Measurements from ENCODE around the gene HS3ST5. TPM values are rescaled to one million over a fixed set of nuclear protein-coding genes. Genes with fewer than 3 reads are reported as not detected.
"Not testable (repeated sequence)": the region's sequence is repeated elsewhere in the genome, so short reads cannot be mapped to it uniquely, and the experiment has no call there.

Gene HS3ST5
- total RNA-seq, 5 donors from 2014 or later (not counting 1 experiment from before 2014, with no cell fraction given): not detected

DNA sequence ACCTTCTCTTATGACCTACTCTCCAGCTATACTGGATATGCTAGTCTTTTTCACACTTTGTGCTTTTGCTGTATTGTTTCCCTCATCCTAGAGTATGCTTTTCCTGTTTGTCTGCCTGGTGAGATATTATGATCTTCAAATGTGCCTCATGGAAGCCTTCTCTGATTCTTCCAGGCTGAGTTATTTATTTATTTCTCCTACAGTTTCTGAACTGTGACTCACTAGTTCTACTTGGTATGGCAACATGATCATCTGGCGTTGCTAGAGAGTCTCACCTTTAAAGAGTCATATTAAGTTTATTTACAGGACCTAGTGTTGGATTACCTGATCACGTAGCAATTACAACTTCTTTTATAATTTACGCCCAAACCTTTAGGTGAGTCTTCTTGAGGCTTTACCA, 290.7 kb downstream of the HS3ST5 start:
- DNase-seq: no peak
- Histone ChIP-seq H3K9me3 (no peaks in the 10 kb centered on the region), H3K27me3 (replicated peaks in 1 of 2; ENCODE audit: control insufficient read depth in 2 of 2, extremely low read depth in 1 of 2, insufficient read depth in 2 of 2, low read length in 1 of 2) (no peaks in the 10 kb centered on the region), H3K4me1 (ENCODE audit: control insufficient read depth in 1 of 2, extremely low read depth in 1 of 2, insufficient read depth in 2 of 2, low read length in 2 of 2) (no peaks in the 10 kb centered on the region), H3K27ac (ENCODE audit: low read length) (no peak overlapping the region), H3K4me3 (ENCODE audit: control insufficient read depth in 1 of 2, extremely low read depth in 1 of 2, low read length in 1 of 2) (no peak overlapping the region), H3K36me3 (ENCODE audit: control insufficient read depth in 2 of 2, extremely low read depth in 1 of 2, insufficient read depth in 1 of 2, low read length in 1 of 2) (no peaks in the 10 kb centered on the region)
- ChIA-PET CTCF (interaction anchor here in 1 of 2 donors (0.7 kb wide), 1 partner anchor 177 kb away, joined by 4 read pairs; no protein-coding TSS in a partner anchor), POLR2A (no interaction called here)
- Mint-ChIP-seq H3K4me3 (no peak overlapping the region), H3K27ac (no peak overlapping the region), H3K4me1 (no peaks in the 10 kb centered on the region), H3K9me3 (peaks cover 0 to 4% (median 0%) of the 10 kb centered on the region in 3 donors), H3K36me3 (no peaks in the 10 kb centered on the region), H3K27me3 (peaks cover 0 to 3% of the 10 kb centered on the region in 2 donors)
- WGBS (ENCODE audit: insufficient coverage): no CpG with 5 or more reads among the region's 3 CpGs
- ATAC-seq (replicated peaks in 1 of 4): no peak

DNA sequence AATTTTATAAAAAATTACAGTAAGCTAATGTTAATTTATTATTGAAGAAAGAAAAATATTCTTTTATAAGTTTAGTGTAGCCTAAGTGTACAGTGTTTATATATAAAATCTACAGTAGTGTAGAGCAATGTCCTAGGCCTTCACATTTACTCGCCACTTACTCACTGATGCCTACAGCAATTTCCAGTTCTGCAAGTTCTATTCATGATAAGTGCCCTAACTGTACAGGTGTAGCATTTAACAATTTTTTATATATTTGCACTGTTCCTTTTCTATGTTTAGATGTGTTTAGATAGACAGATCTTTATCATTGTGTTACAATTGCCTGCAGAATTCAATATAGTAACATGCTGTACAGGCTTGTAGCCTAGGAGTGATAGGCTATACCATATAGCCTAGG, 291.8 kb downstream of the HS3ST5 start:
- H3K4me3 Mint-ChIP-seq: no peak overlapping the region
- Histone ChIP-seq H3K27me3 (replicated peaks in 1 of 2; ENCODE audit: control insufficient read depth in 2 of 2, extremely low read depth in 1 of 2, insufficient read depth in 2 of 2, low read length in 1 of 2) (no peaks in the 10 kb centered on the region), H3K4me3 (ENCODE audit: control insufficient read depth in 1 of 2, extremely low read depth in 1 of 2, low read length in 1 of 2) (no peak overlapping the region), H3K4me1 (ENCODE audit: control insufficient read depth in 1 of 2, extremely low read depth in 1 of 2, insufficient read depth in 2 of 2, low read length in 2 of 2) (no peaks in the 10 kb centered on the region), H3K36me3 (ENCODE audit: control insufficient read depth in 2 of 2, extremely low read depth in 1 of 2, insufficient read depth in 1 of 2, low read length in 1 of 2) (no peaks in the 10 kb centered on the region), H3K9me3 (no peaks in the 10 kb centered on the region), H3K27ac (ENCODE audit: low read length) (no peak overlapping the region)
- no peak overlapping the region for H3K27ac Mint-ChIP-seq
- H3K36me3 Mint-ChIP-seq: no peaks in the 10 kb centered on the region
- H3K9me3 Mint-ChIP-seq: peaks cover 0 to 4% (median 0%) of the 10 kb centered on the region in 3 donors
- ChIA-PET CTCF (no interaction called here), POLR2A (no interaction called here)
- no peak for DNase-seq
- no CpG with 5 or more reads among the region's 1 CpG for WGBS (ENCODE audit: insufficient coverage)
- H3K4me1 Mint-ChIP-seq: no peaks in the 10 kb centered on the region
- no peak for ATAC-seq (replicated peaks in 1 of 4)
- peaks cover 0 to 3% of the 10 kb centered on the region in 2 donors for H3K27me3 Mint-ChIP-seq

DNA sequence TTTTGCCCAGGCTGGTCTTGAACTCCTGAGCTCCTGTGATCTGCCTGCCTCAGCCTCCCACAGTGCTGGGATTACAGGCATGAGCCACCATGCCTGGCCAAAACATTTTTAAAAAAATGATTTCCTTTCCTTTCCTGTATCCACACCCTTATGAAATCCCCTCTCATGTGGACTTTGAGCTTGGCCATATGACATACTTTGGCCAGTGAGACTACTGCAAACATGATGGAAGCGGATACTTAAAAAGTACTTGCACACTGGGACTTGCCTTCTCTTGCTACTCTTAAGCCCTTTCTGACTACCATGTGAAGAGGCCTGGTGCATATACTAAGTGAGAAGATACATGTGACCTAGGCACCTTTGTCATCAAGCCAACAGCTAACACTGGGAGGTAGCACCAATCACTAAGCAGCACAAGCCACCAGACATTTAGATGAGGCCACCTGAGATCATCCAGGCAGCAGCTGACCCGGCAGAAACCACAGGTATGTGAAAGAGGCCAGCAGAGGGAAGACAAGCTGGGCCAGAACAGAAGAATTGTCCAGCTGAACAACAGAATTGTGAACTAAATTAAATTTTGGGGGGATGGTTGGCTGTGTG, 293.4 kb downstream of the HS3ST5 start:
- Histone ChIP-seq H3K27me3 (replicated peaks in 1 of 2; ENCODE audit: control insufficient read depth in 2 of 2, extremely low read depth in 1 of 2, insufficient read depth in 2 of 2, low read length in 1 of 2) (no peaks in the 10 kb centered on the region), H3K36me3 (ENCODE audit: control insufficient read depth in 2 of 2, extremely low read depth in 1 of 2, insufficient read depth in 1 of 2, low read length in 1 of 2) (no peaks in the 10 kb centered on the region), H3K9me3 (no peaks in the 10 kb centered on the region), H3K4me3 (ENCODE audit: control insufficient read depth in 1 of 2, extremely low read depth in 1 of 2, low read length in 1 of 2) (no peak overlapping the region), H3K27ac (ENCODE audit: low read length) (no peak overlapping the region), H3K4me1 (ENCODE audit: control insufficient read depth in 1 of 2, extremely low read depth in 1 of 2, insufficient read depth in 2 of 2, low read length in 2 of 2) (no peaks in the 10 kb centered on the region)
- whole genome bisulfite sequencing (ENCODE audit: insufficient coverage): 71% methylated on average over 1 of the region's 2 CpGs
- ChIA-PET POLR2A (interaction anchor here in 1 of 2 donors (0.6 kb wide), 1 partner anchor 9 kb away, joined by 4 read pairs; no protein-coding TSS in a partner anchor), CTCF (interaction anchor here in 1 of 2 donors (0.6 kb wide), 1 partner anchor 1641 kb away, joined by 3 read pairs; no protein-coding TSS in a partner anchor)
- Mint-ChIP-seq H3K9me3 (peaks cover 0 to 4% (median 0%) of the 10 kb centered on the region in 3 donors), H3K4me3 (no peak overlapping the region), H3K27ac (no peak overlapping the region), H3K36me3 (no peaks in the 10 kb centered on the region), H3K4me1 (no peaks in the 10 kb centered on the region), H3K27me3 (peaks cover 1 to 6% of the 10 kb centered on the region in 2 donors)
- DNase-seq: no peak
- no peak for ATAC-seq (replicated peaks in 1 of 4)

DNA sequence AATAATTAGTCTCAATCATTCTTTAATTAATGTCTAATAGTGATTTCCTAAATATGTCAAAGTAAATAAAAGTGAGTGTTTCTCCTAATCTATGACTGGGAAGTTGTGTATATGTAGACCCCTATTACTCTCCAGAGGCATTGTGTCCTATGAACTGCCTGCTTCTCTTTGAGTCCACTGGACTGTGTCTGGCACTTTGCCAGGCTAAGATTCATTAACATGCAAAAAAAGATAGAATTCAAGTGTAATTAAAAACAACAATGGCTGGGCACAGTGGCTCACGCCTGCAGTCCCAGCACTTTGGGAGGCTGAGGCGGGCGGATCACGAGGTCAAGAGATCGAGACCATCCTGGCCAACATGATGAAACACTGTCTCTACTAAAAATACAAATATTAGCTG, 298.3 kb downstream of the HS3ST5 start:
- H3K9me3 Mint-ChIP-seq; ATAC-seq (replicated peaks in 1 of 4); H3K27ac Mint-ChIP-seq; H3K9me3 ChIP-seq; POLR2A ChIA-PET; H3K4me3 ChIP-seq (ENCODE audit: control insufficient read depth in 1 of 2, extremely low read depth in 1 of 2, low read length in 1 of 2); H3K27me3 Mint-ChIP-seq; H3K36me3 ChIP-seq (ENCODE audit: control insufficient read depth in 2 of 2, extremely low read depth in 1 of 2, insufficient read depth in 1 of 2, low read length in 1 of 2); DNase-seq; CTCF ChIA-PET; H3K4me1 Mint-ChIP-seq; H3K4me3 Mint-ChIP-seq; H3K27ac ChIP-seq (ENCODE audit: low read length); H3K36me3 Mint-ChIP-seq; H3K4me1 ChIP-seq (ENCODE audit: control insufficient read depth in 1 of 2, extremely low read depth in 1 of 2, insufficient read depth in 2 of 2, low read length in 2 of 2); H3K27me3 ChIP-seq (replicated peaks in 1 of 2; ENCODE audit: control insufficient read depth in 2 of 2, extremely low read depth in 1 of 2, insufficient read depth in 2 of 2, low read length in 1 of 2): not testable (repeated sequence)
- no CpG with 5 or more reads among the region's 5 CpGs for WGBS (ENCODE audit: insufficient coverage)

DNA sequence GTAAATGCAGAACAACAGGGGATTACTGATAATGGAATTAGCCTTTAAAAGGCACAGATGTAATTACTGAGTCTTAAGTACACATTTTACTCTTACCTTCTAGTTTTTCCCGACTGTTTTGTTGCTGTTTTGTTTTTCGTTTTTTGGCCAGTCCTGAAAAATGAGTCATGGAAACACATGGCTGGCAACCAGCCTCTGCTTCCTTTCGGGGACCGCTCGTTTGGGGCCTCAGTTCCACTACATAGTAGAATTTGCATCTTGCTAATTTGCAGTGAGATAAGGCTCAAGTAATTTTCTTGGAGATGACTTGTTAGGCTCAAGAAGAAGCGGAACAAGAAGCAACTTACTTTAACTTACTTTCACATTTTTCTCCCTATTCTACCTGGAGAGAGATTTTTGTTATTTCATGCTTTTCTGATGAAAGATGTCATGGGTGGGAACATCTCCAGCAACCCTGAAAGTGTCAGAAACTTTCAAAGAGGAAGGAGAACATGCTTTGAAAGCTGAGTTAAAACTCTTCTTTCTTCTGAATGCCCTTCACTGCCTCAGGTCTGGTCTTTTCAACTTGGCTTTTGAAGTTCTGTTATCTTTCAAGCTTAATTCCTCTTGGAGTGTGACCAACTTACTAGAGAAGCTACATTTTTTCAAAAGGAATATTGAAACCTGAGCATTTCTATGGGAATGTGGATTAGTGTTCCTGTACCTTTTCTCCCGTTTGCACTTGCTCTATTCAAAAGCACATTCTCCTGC, 300.4 kb downstream of the HS3ST5 start:
- H3K9me3 ChIP-seq: no peaks in the 10 kb centered on the region
- H3K4me1 ChIP-seq (ENCODE audit: control insufficient read depth in 1 of 2, extremely low read depth in 1 of 2, insufficient read depth in 2 of 2, low read length in 2 of 2): no peaks in the 10 kb centered on the region
- no peak overlapping the region for H3K27ac ChIP-seq (ENCODE audit: low read length)
- Mint-ChIP-seq H3K4me3 (no peak overlapping the region), H3K4me1 (no peaks in the 10 kb centered on the region), H3K27ac (no peak overlapping the region), H3K36me3 (no peaks in the 10 kb centered on the region), H3K9me3 (no peaks in the 10 kb centered on the region), H3K27me3 (peaks cover 2 to 3% of the 10 kb centered on the region in 2 donors)
- ATAC-seq (replicated peaks in 1 of 4): no peak
- H3K27me3 ChIP-seq (replicated peaks in 1 of 2; ENCODE audit: control insufficient read depth in 2 of 2, extremely low read depth in 1 of 2, insufficient read depth in 2 of 2, low read length in 1 of 2): no peaks in the 10 kb centered on the region
- CTCF ChIA-PET: interaction anchor here (0.5 to 0.6 kb wide), 3 partner anchors 14 to 69 kb away, joined by 3 to 4 read pairs (median 3); no protein-coding TSS in a partner anchor
- POLR2A ChIA-PET: no interaction called here
- no peak for DNase-seq
- no peak overlapping the region for H3K4me3 ChIP-seq (ENCODE audit: control insufficient read depth in 1 of 2, extremely low read depth in 1 of 2, low read length in 1 of 2)
- no CpG with 5 or more reads among the region's 7 CpGs for WGBS (ENCODE audit: insufficient coverage)
- H3K36me3 ChIP-seq (ENCODE audit: control insufficient read depth in 2 of 2, extremely low read depth in 1 of 2, insufficient read depth in 1 of 2, low read length in 1 of 2): no peaks in the 10 kb centered on the region

DNA sequence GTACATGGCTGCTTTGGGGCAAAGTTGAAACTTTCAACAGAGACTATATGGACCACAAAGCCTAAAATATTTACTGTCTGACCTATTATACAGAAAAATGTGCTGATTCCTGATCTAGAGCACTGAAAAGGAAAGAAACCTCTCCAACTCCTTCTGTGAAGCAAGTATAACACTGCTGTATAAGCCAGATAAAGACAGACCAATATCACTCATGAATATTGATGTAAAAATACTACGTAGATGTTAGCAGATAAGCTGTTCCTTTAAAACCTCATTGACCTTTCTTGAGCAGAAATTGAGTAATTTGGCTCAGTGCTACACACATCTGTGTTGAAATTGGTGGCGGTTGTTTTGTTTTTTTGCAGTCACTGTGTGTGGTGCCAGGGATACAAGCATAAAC, 302.0 kb downstream of the HS3ST5 start:
- POLR2A ChIA-PET: no interaction called here
- no peak overlapping the region for H3K27ac ChIP-seq (ENCODE audit: low read length)
- no peak overlapping the region for H3K4me3 Mint-ChIP-seq
- H3K9me3 ChIP-seq: no peaks in the 10 kb centered on the region
- H3K9me3 Mint-ChIP-seq: no peaks in the 10 kb centered on the region
- CTCF ChIA-PET: interaction anchor here in 1 of 2 donors (0.6 kb wide), 1 partner anchor 81 kb away, joined by 4 read pairs; no protein-coding TSS in a partner anchor
- H3K27ac Mint-ChIP-seq: no peak overlapping the region
- H3K4me3 ChIP-seq (ENCODE audit: control insufficient read depth in 1 of 2, extremely low read depth in 1 of 2, low read length in 1 of 2): no peak overlapping the region
- no peaks in the 10 kb centered on the region for H3K4me1 Mint-ChIP-seq
- H3K4me1 ChIP-seq (ENCODE audit: control insufficient read depth in 1 of 2, extremely low read depth in 1 of 2, insufficient read depth in 2 of 2, low read length in 2 of 2): no peaks in the 10 kb centered on the region
- no peak for ATAC-seq (replicated peaks in 1 of 4)
- H3K36me3 Mint-ChIP-seq: no peaks in the 10 kb centered on the region
- no CpG with 5 or more reads among the region's 2 CpGs for WGBS (ENCODE audit: insufficient coverage)
- H3K36me3 ChIP-seq (ENCODE audit: control insufficient read depth in 2 of 2, extremely low read depth in 1 of 2, insufficient read depth in 1 of 2, low read length in 1 of 2): no peaks in the 10 kb centered on the region
- no peaks in the 10 kb centered on the region for H3K27me3 ChIP-seq (replicated peaks in 1 of 2; ENCODE audit: control insufficient read depth in 2 of 2, extremely low read depth in 1 of 2, insufficient read depth in 2 of 2, low read length in 1 of 2)
- no peak for DNase-seq
- peaks cover 3% of the 10 kb centered on the region in 2 donors for H3K27me3 Mint-ChIP-seq

All from T-cell (primary cell).